ENCODE data around the gene ELFN2.

The ELFN2 gene

DNA sequence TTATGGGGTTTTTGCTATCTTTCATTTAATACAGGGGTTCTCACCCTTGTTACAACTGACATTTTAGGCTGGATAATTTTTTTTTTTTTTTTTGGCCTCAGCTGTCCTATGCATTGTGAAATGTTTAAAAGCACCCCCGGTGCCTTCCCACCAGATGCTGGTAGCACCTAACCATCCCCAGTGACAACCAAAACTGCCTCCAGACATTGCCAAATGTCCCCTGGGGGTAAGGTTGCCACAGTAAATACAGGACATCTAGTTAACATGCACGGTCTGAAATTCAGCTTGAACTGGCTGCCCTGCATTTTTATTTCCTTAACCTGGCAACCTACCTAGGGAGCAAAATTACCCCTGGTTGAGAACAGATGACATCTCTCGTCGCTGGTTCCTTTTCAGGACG is 72.6 kb downstream of the ELFN2 start:
- no peak for DNase-seq

DNA sequence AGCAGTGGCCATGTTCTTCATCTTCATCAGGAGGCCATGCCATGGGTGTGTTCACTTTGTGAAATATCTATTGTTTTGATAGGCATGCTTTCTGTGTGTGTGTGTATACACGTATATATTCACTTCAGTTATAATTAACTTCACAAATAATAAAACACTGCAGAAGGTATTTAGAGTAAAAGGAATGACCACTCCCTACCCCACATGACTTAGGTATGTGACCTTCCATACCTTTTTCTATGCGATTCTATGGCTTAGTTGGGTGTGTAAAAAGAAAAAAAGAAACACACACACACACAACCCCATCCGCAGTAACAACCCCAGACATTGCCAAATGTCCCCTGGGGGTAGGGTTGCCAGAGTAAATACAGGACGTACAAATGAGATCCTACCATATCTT is 73.0 kb downstream of the ELFN2 start:
- DNase-seq: no peak

- no peak for DNase-seq
These were observed 73.4 kb downstream of the ELFN2 start for GRCh38 chr22:37353839-37354238.

DNA sequence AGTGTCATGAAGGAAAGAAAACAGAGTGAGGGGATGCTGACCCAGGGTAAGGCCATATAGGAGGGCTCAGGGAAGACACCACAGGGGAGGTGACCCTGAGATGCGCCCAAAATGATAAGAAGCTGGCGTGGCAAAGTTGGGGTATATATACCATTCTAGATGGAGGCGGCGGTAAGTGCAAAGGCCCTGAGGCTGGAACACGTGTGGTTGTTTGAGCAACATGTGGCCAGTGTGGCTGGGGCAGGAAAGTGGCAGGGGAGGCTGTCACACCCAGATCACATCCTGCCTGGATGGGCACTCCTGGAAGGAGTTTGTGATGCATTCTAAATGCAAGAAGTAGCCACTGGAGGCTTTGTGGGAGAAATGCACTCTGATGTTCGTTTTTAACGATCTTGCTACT is 74.8 kb downstream of the ELFN2 start:
- no peak for DNase-seq

GRCh38 chr22:37351232-37351631 is 76.0 kb downstream of the ELFN2 start:
- no peak for DNase-seq

GRCh38 chr22:37349043-37349814 is 78.0 kb downstream of the ELFN2 start:
- no peak for DNase-seq

DNA sequence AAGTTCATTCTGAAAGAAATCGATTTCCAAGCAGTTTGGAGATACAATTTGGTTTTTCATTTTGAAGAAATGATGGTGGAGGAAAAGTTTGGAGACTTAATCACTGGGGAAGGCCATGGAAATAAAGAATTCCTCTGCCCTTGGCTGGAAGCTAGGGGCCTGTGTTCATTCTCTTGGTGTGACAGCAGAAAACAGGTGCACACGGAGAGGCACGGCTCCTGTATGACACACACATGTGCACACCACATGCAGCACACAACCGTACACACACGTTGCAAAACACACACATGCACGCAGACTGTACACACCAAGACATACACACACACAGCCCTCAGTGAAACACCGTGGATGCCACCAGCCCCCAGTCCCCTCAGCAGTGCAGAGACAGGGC is 80.8 kb downstream of the ELFN2 start:
- DNase-seq: no peak

DNA sequence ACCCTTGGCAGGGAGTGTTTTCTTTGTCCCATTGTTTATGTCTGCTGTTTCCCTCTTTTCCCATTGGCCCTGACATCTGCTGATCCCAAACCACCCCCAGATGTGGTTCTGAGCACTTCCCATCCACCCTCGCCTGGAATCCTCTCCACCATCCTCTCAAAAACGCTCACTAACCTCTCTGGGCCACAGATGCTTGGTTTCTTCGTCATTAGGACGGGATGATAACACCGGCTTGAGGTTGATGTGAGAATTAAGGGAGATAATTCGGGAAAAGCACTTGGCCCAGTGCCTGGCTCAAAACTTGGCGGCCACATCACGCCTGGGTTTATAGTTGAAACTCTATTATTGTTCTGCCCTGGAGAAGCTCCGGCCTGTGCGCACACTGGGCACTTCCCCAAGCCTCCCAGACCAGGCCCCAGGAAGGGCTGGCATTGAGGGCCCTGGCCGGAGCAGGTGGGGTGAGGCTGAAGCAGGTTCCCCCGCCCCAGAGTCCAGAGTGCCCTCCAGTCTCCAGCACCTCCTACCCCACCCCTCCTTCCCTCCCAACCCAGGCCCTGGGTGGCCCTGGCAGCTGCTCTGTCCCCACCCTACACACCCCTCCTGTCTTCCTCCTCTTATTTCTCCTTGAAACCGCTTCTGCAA is 81.3 kb downstream of the ELFN2 start:
- no peak for DNase-seq

DNA sequence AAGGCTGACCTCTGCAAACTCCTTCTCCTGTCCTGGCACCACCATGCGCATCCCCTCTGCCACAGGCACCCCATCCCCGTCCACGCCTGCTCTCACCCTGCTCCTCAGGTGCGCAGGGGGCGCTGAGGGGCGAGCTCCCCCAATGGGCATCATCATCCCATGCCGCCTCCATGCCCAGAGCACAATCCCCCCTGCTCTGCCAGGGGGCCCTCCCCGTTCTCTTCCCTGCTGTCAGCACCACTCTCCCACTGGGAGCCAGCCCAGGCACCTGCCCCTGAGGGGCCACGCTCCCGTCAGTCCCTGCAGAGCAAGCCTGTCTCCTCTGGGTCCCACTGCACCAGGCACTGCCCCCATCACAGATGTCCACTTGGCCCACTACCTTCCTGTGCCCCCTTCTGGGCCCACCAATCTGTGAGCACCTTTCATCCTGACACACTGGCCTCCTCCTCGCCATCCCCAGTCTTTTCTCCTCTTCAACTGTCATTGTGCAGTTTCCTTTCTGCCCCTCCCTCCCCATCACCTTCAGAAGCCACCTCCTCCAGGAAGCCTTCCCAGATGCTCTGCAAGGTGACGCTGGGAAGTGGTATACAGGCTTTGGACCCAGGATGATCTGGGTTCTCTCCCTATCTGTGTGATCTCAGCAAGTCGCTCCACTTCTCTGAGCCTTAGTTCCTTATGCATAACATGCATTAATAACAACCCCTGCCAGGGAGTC is 82.4 kb downstream of the ELFN2 start:
- no peak for DNase-seq

GRCh38 chr22:37343863-37344734 is 83.2 kb downstream of the ELFN2 start:
- no peak for DNase-seq

DNA sequence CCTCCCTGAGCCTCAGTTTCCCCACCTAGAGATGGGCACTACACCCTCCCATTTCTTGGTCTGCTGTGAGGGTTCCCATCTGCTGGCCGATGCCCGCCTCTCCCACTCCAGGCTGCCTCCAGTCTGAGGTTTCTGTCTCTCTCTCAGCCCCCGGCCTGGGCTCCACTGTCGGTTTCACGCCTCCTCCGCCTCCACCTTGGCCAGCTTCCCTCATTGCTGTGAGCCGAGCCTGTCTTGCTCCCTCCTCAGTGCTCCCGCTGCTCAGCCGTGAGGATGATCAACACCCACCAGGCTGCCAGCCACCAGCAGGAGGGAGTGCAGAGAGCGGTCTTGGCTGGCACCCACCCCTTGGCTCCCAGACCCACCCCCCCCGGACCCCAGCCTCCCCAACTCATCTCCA is 83.9 kb downstream of the ELFN2 start:
- DNase-seq: no peak

GRCh38 chr22:37342065-37342464 is 85.2 kb downstream of the ELFN2 start:
- DNase-seq: no peak

DNA sequence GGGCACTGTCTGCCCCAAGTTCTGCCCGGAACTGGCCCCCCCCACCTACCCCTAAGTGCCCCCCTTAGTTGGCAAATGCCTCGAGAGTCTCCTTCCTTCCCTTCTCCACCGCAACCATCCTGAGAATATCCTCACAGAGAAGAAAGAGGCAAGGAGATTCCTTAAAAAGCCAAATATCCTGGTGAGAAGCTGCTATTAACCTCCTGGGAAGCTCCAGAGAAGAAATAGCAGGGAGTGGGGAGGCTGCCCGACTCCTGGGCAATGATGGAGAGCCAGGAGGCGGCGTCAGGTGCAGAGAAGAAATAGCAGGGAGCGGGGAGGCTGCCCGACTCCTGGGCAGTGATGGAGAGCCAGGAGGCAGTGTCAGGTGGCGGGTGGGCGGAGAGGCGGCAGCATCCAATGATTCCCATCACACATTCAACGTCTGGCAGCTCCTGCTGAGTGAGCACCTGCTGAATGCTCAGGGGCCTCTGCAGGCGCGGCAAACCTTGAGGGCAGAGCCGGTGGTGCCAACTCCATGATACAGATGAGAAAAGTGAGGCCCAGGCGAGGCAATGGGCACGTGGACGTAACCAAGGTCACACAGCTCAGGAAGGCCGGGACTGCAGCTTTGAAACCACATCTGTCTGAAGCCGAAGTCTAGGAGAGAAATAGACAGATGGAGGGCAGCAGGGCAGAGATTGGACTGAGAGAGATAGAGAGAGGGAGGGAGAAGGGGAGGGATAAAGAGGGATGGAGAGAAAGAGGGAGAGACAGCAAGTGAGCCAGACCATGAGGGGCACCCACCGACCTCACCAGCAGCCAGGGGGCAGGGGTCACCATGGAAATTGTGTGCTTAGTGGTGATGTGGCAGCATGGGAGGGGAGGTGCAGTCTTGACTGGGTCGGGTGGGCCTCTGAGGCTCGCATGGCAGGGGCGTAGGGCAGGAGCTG is 86.7 kb downstream of the ELFN2 start:
- no peak for DNase-seq

GRCh38 chr22:37338539-37339246 is 88.6 kb downstream of the ELFN2 start:
- DNase-seq: no peak

DNA sequence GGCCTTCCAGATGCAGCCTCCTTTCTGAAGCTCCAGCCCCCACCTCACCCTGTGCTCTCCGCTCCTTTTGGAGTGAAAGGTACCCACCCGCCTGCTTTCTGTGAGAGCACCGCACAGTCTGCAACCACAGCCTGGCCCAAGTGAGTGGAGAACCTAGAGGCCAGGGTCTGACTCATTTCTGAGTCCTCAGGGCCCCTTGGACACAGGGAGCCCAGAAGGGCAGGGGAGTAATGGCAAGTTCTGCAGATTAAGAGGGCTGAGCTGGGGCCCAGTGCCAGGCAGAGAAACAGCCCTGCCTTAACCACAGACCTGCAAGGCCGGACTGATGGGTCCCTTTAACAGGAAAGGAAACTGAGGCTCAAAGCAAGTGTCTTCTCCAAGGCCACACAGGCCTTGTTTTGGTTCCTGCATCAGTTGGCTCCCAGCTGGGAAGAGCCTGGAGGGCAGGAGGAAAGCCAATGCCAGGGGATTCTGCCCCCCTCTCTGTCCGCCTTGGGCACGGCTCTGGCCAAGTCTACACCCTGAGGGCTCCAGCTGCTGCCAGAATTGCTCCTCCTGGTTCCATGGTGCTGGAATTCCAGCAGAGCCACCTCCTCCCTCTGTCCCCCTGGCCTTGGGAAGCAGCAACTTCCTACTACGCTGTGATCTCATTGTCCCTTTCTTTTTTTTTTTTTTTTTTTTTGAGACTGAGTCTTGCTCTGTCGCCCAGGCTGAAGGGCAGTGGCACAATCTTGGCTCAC is 89.9 kb downstream of the ELFN2 start:
- no peak for DNase-seq

DNA sequence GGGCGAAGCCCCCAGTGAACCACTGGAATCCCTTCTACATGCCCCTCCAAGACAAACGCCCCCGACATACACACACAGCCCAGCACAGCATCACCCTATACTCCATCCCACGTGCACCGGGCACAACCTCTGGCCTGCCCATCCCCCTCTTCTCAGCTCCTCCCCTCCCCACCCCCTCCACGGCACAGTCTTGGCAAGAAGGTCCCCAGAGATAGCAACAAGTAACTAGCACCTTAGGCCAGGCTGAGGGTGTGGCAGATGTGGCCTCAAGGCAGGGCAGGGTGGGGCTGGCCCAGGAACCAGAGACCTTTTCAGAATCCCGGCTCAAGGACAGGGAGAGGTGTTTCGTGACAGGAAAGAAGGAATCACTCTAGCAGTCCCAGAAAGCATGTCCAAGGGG is 90.7 kb downstream of the ELFN2 start:
- no peak for DNase-seq

GRCh38 chr22:37335806-37336199 is 91.5 kb downstream of the ELFN2 start:
- no peak for DNase-seq

DNA sequence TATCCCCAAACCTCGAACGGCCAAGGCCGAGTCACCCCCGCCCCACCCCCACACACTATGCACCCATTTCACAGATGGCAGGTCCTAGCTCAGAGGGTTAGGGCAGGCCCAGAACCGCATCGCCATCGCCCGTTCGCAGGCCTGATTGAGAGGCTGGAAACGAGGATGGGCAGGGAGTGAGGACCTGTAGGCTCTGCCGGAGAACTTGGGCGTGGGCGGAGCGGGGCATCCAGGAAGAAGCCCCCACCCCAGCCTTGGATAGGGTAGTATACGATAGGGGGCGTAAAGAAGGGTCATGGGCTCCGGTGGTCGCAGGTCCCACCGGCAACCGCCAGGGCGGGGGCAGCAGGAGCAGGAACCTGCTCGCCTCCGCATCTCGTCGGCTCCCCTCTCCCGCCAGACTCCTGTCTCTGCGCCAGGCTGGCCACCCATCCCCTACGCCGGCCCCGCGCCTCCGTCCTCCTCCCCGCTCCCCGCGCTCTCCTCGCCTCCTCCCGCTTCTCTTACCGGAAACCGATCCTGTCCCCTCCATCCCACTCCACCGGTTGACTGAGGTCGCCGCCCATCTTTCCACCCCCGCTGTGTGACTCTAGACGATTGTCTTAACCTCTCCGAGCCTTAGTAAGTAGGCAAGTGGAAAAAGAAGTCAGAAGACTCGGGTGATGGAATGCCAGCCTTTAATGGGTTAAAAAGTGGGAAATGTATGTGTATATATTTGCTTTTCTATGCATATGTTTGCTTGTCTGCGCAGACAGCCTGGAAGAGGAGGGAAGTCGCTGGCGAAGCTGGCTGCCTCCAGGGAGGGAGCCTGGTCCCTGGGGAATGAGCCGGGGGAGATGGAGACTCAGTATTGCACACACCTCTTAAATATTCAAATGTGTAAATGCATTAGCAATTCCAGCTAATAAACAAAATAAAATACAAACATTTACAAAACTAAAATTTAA is 92.1 kb downstream of the ELFN2 start:
- DNase-seq: no peak

DNA sequence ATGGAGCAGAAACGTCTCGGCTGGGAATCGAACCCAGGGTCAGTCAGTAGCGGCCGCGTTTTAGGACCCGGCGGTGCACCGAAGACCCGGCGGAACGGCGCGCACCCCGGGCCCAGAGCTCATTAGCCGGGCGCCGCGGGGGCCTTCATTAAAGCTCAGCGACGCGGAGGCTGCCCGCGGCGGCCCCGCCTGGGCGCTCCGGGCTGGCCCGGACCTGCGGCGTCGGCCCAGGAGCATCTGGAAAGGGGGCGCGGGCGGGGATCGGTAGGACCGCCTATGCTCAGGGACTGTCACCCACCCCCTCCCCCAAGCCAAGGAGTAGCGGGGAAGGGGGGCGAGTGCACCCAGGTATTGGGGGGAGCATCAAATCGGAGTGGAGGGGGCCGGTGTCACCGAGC is 92.8 kb downstream of the ELFN2 start:
- no peak for DNase-seq

Measured in suppressor macrophage (primary cell).